Measurements from ENCODE around the gene HNRNPDL. TPM values are rescaled to one million over a fixed set of nuclear protein-coding genes. Genes with fewer than 3 reads are reported as not detected.
"Not testable (repeated sequence)": the region's sequence is repeated elsewhere in the genome, so short reads cannot be mapped to it uniquely, and the experiment has no call there.

Gene HNRNPDL
- polyA plus RNA-seq, 1 experiment: 275 TPM

GRCh38 chr4:82394896-82395295, 35.4 kb downstream of the HNRNPDL start:
- DNase-seq (ENCODE audit: low read depth, low spot score): no peak
- H3K9me3 ChIP-seq (ENCODE audit: control insufficient read depth, insufficient read depth, low read length): no peaks in the 10 kb centered on the region
- no peak overlapping the region for H3K4me3 ChIP-seq (ENCODE audit: low read depth, low read length)
- no peak for TF ChIP-seq CTCF (IDR thresholded peaks at IDR 0.05; ENCODE audit: low read depth, low read length)
- POLR2A ChIA-PET: interaction anchor here (0.5 to 1.1 kb wide), 2 partner anchors 20 to 34 kb away, joined by 3 to 4 read pairs; no protein-coding TSS in a partner anchor
- CTCF ChIA-PET: interaction anchor here (0.8 kb wide), 1 partner anchor 34 kb away, joined by 3 read pairs; no protein-coding TSS in a partner anchor
- H3K27me3 ChIP-seq (ENCODE audit: control insufficient read depth, insufficient read depth, low read length): no peaks in the 10 kb centered on the region
- no peak overlapping the region for H3K27ac ChIP-seq (ENCODE audit: low read depth, low read length)

GRCh38 chr4:82390061-82390460, 40.2 kb downstream of the HNRNPDL start:
- DNase-seq (ENCODE audit: low read depth, low spot score); H3K27me3 ChIP-seq (ENCODE audit: control insufficient read depth, insufficient read depth, low read length); POLR2A ChIA-PET; H3K27ac ChIP-seq (ENCODE audit: low read depth, low read length); H3K4me3 ChIP-seq (ENCODE audit: low read depth, low read length); H3K9me3 ChIP-seq (ENCODE audit: control insufficient read depth, insufficient read depth, low read length): not testable (repeated sequence)
- CTCF ChIA-PET: interaction anchor here (0.6 to 0.8 kb wide), 2 partner anchors 30 to 73 kb away, joined by 3 to 4 read pairs; no protein-coding TSS in a partner anchor

GRCh38 chr4:82388405-82388804, 41.9 kb downstream of the HNRNPDL start:
- no peak overlapping the region for H3K27ac ChIP-seq (ENCODE audit: low read depth, low read length)
- TF ChIP-seq CTCF (IDR thresholded peaks at IDR 0.05; ENCODE audit: low read depth, low read length): no peak
- no peaks in the 10 kb centered on the region; the same call in 1 of the 2 replicates for H3K9me3 ChIP-seq (ENCODE audit: control insufficient read depth, insufficient read depth, low read length)
- no peak overlapping the region for H3K4me3 ChIP-seq (ENCODE audit: low read depth, low read length)
- ChIA-PET CTCF (no interaction called here), POLR2A (interaction anchor here (0.6 kb wide), 1 partner anchor 41 kb away, joined by 3 read pairs; no protein-coding TSS in a partner anchor)
- no peak for DNase-seq (ENCODE audit: low read depth, low spot score)
- no peaks in the 10 kb centered on the region for H3K27me3 ChIP-seq (ENCODE audit: control insufficient read depth, insufficient read depth, low read length)

- H3K27me3 ChIP-seq (ENCODE audit: control insufficient read depth, insufficient read depth, low read length); POLR2A ChIA-PET; DNase-seq (ENCODE audit: low read depth, low spot score); H3K4me3 ChIP-seq (ENCODE audit: low read depth, low read length); H3K27ac ChIP-seq (ENCODE audit: low read depth, low read length); H3K9me3 ChIP-seq (ENCODE audit: control insufficient read depth, insufficient read depth, low read length): not testable (repeated sequence)
- CTCF ChIA-PET: interaction anchor here (2.9 kb wide), 1 partner anchor 43 kb away, joined by 12 read pairs; the partner anchor contains the start of gene HNRNPDL
These were observed 44.0 kb downstream of the HNRNPDL start for GRCh38 chr4:82386312-82386711.

GRCh38 chr4:82382751-82383150, 47.5 kb downstream of the HNRNPDL start:
- Histone ChIP-seq H3K9me3 (ENCODE audit: control insufficient read depth, insufficient read depth, low read length) (peaks cover 12% of the 10 kb centered on the region), H3K27ac (ENCODE audit: low read depth, low read length) (no peak overlapping the region), H3K27me3 (ENCODE audit: control insufficient read depth, insufficient read depth, low read length) (no peaks in the 10 kb centered on the region), H3K4me3 (ENCODE audit: low read depth, low read length) (no peak overlapping the region)
- no peak for TF ChIP-seq CTCF (IDR thresholded peaks at IDR 0.05; ENCODE audit: low read depth, low read length)
- no peak for DNase-seq (ENCODE audit: low read depth, low spot score)
- CTCF ChIA-PET: no interaction called here
- POLR2A ChIA-PET: no interaction called here

GRCh38 chr4:82381661-82382296, 48.5 kb downstream of the HNRNPDL start:
- no peak for DNase-seq (ENCODE audit: low read depth, low spot score)
- ChIA-PET CTCF (interaction anchor here (1.1 kb wide), 1 partner anchor 47 kb away, joined by 3 read pairs; no protein-coding TSS in a partner anchor), POLR2A (interaction anchor here (1.6 kb wide), 1 partner anchor 48 kb away, joined by 4 read pairs; no protein-coding TSS in a partner anchor)

More at GRCh38 chr4:82381661-82382296, 48.5 kb downstream of the HNRNPDL start:
- peaks cover 12% of the 10 kb centered on the region for H3K9me3 ChIP-seq (ENCODE audit: control insufficient read depth, insufficient read depth, low read length)
- no peak overlapping the region for H3K27ac ChIP-seq (ENCODE audit: low read depth, low read length)
- H3K27me3 ChIP-seq (ENCODE audit: control insufficient read depth, insufficient read depth, low read length): no peaks in the 10 kb centered on the region
- TF ChIP-seq CTCF (IDR thresholded peaks at IDR 0.05; ENCODE audit: low read depth, low read length): no peak
- H3K4me3 ChIP-seq (ENCODE audit: low read depth, low read length): no peak overlapping the region
